ENCODE results near the gene SLC7A11. TPM values are rescaled to one million over a fixed set of nuclear protein-coding genes. Genes with fewer than 3 reads are reported as not detected.

SLC7A11 gene
- polyA plus RNA-seq, 1 donor from 2014 or later, result 0.46 TPM

DNA sequence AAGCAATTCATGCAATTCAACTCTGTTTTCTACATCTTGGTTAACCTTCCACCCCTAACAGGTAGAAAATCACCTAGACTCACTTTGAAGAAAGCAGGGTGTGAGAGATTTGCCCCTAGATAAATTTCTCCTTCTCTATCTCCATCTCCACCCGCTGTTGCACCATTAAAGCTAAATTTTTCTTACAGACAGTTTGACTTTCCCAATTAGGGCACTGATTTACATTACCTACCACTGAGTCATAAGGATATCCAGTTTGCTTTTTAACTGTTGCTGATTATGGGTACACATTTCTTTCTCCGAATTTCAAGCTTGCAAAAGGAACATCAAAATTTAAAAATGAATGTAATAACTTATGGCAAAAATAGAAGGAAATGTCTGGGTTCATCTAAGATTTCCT lies 13.0 kb downstream of the SLC7A11 start:
- Histone ChIP-seq H3K36me3 (ENCODE audit: insufficient read depth, low read length) (no peaks in the 10 kb centered on the region), H3K9ac (ENCODE audit: low read length) (no peak overlapping the region)
- TF ChIP-seq, protein P1, sequence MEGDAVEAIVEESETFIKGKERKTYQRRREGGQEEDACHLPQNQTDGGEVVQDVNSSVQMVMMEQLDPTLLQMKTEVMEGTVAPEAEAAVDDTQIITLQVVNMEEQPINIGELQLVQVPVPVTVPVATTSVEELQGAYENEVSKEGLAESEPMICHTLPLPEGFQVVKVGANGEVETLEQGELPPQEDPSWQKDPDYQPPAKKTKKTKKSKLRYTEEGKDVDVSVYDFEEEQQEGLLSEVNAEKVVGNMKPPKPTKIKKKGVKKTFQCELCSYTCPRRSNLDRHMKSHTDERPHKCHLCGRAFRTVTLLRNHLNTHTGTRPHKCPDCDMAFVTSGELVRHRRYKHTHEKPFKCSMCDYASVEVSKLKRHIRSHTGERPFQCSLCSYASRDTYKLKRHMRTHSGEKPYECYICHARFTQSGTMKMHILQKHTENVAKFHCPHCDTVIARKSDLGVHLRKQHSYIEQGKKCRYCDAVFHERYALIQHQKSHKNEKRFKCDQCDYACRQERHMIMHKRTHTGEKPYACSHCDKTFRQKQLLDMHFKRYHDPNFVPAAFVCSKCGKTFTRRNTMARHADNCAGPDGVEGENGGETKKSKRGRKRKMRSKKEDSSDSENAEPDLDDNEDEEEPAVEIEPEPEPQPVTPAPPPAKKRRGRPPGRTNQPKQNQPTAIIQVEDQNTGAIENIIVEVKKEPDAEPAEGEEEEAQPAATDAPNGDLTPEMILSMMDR (IDR thresholded peaks at IDR 0.05; ENCODE audit: poor library complexity, severe bottlenecking), result no peak
- no peak for TF ChIP-seq EZH2 (IDR thresholded peaks at IDR 0.05; ENCODE audit: borderline replicate concordance, insufficient read depth, low read length, poor library complexity, severe bottlenecking)
- TF ChIP-seq MXI1 (conservative IDR thresholded peaks at IDR 0.05; ENCODE audit: poor library complexity, severe bottlenecking), result no peak
- TF ChIP-seq POLR2AphosphoS5 (IDR thresholded peaks at IDR 0.05), result no peak
- no peak for TF ChIP-seq RAD21 (conservative IDR thresholded peaks at IDR 0.05)

DNA sequence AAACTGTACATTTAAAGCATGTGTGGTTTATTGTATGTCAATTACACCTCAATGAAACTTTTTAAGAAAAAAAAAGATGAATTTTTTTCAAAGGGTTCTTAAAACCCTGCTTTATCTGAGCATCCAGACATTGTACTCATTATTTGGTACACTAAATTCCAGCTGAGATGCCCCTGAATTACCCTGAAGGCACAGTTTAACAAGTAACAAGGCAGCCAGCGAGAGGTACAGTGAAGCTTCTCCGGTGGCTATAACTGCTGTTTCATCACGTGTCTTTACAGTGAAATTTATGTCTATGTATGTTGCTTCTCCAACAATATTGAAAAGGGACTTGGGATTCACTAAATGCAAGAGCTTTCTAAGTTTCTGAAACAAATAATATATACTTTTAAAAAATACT lies 15.8 kb downstream of the SLC7A11 start:
- H3K9ac ChIP-seq (ENCODE audit: low read length), result no peak overlapping the region
- no peak overlapping the region for H2AFZ ChIP-seq (ENCODE audit: low read depth, low read length)
- H3K27me3 ChIP-seq (ENCODE audit: insufficient read depth, low read depth, low read length), result no peaks in the 10 kb centered on the region
- H3F3A ChIP-seq (ENCODE audit: insufficient read depth, low read length, poor library complexity, severe bottlenecking), result no peaks in the 10 kb centered on the region
- no peak overlapping the region for H3K4me3 ChIP-seq (ENCODE audit: low read length)
- no peak overlapping the region for H3K4me2 ChIP-seq (ENCODE audit: low read length)
- H3K27ac ChIP-seq (ENCODE audit: low read length), result no peak overlapping the region
- no peaks in the 10 kb centered on the region for H3K36me3 ChIP-seq (ENCODE audit: insufficient read depth, low read length)
- no peaks in the 10 kb centered on the region for H3K9me2 ChIP-seq (ENCODE audit: insufficient read depth, low read length)
- no peaks in the 10 kb centered on the region for H3K79me2 ChIP-seq (replicated peaks; ENCODE audit: insufficient read depth, low read length)
- H4K20me1 ChIP-seq (ENCODE audit: insufficient read depth), result no peaks in the 10 kb centered on the region
- no peak for TF ChIP-seq EP300 (conservative IDR thresholded peaks at IDR 0.05; ENCODE audit: poor library complexity, severe bottlenecking)
- no peak for TF ChIP-seq SMC3 (conservative IDR thresholded peaks at IDR 0.05; ENCODE audit: poor library complexity)
- TF ChIP-seq, protein P2, sequence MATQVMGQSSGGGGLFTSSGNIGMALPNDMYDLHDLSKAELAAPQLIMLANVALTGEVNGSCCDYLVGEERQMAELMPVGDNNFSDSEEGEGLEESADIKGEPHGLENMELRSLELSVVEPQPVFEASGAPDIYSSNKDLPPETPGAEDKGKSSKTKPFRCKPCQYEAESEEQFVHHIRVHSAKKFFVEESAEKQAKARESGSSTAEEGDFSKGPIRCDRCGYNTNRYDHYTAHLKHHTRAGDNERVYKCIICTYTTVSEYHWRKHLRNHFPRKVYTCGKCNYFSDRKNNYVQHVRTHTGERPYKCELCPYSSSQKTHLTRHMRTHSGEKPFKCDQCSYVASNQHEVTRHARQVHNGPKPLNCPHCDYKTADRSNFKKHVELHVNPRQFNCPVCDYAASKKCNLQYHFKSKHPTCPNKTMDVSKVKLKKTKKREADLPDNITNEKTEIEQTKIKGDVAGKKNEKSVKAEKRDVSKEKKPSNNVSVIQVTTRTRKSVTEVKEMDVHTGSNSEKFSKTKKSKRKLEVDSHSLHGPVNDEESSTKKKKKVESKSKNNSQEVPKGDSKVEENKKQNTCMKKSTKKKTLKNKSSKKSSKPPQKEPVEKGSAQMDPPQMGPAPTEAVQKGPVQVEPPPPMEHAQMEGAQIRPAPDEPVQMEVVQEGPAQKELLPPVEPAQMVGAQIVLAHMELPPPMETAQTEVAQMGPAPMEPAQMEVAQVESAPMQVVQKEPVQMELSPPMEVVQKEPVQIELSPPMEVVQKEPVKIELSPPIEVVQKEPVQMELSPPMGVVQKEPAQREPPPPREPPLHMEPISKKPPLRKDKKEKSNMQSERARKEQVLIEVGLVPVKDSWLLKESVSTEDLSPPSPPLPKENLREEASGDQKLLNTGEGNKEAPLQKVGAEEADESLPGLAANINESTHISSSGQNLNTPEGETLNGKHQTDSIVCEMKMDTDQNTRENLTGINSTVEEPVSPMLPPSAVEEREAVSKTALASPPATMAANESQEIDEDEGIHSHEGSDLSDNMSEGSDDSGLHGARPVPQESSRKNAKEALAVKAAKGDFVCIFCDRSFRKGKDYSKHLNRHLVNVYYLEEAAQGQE (IDR thresholded peaks at IDR 0.05; ENCODE audit: borderline replicate concordance), result no peak
- TF ChIP-seq, protein P1 (IDR thresholded peaks at IDR 0.05; ENCODE audit: poor library complexity, severe bottlenecking), result no peak
- no peak for TF ChIP-seq MXI1 (conservative IDR thresholded peaks at IDR 0.05; ENCODE audit: poor library complexity, severe bottlenecking)
- TF ChIP-seq TAF1 (IDR thresholded peaks at IDR 0.05; ENCODE audit: low read depth), result no peak
- TF ChIP-seq EZH2 (IDR thresholded peaks at IDR 0.05; ENCODE audit: borderline replicate concordance, insufficient read depth, low read length, poor library complexity, severe bottlenecking), result no peak
- TF ChIP-seq POLR2AphosphoS5 (IDR thresholded peaks at IDR 0.05), result no peak
- no peak for TF ChIP-seq RAD21 (conservative IDR thresholded peaks at IDR 0.05)
- no peaks in the 10 kb centered on the region for H3K9me3 ChIP-seq (ENCODE audit: low read length)

More for the DNA sequence above, 13.0 kb downstream of the SLC7A11 start:
- no peak overlapping the region for H3K4me2 ChIP-seq (ENCODE audit: low read length)
- H2AFZ ChIP-seq (ENCODE audit: low read depth, low read length), result no peak overlapping the region
- no peak overlapping the region for H3K27ac ChIP-seq (ENCODE audit: low read length)
- H3K27me3 ChIP-seq (ENCODE audit: insufficient read depth, low read depth, low read length), result no peaks in the 10 kb centered on the region
- no peaks in the 10 kb centered on the region for H3K9me2 ChIP-seq (ENCODE audit: insufficient read depth, low read length)
- H3K9me3 ChIP-seq (ENCODE audit: low read length), result no peaks in the 10 kb centered on the region
- no peaks in the 10 kb centered on the region for H3K79me2 ChIP-seq (replicated peaks; ENCODE audit: insufficient read depth, low read length)
- H3K4me3 ChIP-seq (ENCODE audit: low read length), result no peak overlapping the region
- no peaks in the 10 kb centered on the region for H4K20me1 ChIP-seq (ENCODE audit: insufficient read depth)
- H3F3A ChIP-seq (ENCODE audit: insufficient read depth, low read length, poor library complexity, severe bottlenecking), result no peaks in the 10 kb centered on the region
